HepG2 (cell line): Measurements from ENCODE around the gene PARN. TPM values are rescaled to one million over a fixed set of nuclear protein-coding genes. Genes with fewer than 3 reads are reported as not detected.

Experiments
- AKAP8 ChIP-seq: sonication (generic); formaldehyde crosslinking; IDR thresholded peaks from 2 replicates; pipeline ENCODE4 v1.5.1; 2020; ENCODE audit warnings: mild to moderate bottlenecking, missing genetic modification reagents
- ARNTL ChIP-seq: sonication (generic); formaldehyde crosslinking; IDR thresholded peaks from 2 replicates; pipeline ENCODE4 v1.4.0; 2020; ENCODE audit warnings: mild to moderate bottlenecking, missing genetic modification reagents
- CREM ChIP-seq, 2 experiments: sonication (generic) in 1 of 2; formaldehyde crosslinking in 1 of 2; IDR thresholded peaks; 2 replicates each; pipeline versions ENCODE4 v1.4.0 to v1.6.1; 2016 to 2020; ENCODE audit warnings: antibody characterized with exemption in 1 of 2, mild to moderate bottlenecking in 1 of 2, missing genetic modification reagents in 1 of 2
- FIP1L1 ChIP-seq: fragments of 200-400 bp; formaldehyde crosslinking; IDR thresholded peaks from 2 replicates; pipeline ENCODE4 v1.6.1; 2018; ENCODE audit warnings: low read depth, mild to moderate bottlenecking, low read length, moderate library complexity, borderline replicate concordance; ENCODE audit not compliant: insufficient read depth
- GTF3A ChIP-seq: sonication (generic); formaldehyde crosslinking; conservative IDR thresholded peaks from 2 replicates; pipeline ENCODE4 v1.4.0; 2020; ENCODE audit warnings: mild to moderate bottlenecking, missing genetic modification reagents
- HMG20B ChIP-seq: conservative IDR thresholded peaks from 2 replicates; pipeline ENCODE4 v1.6.1; 2016; ENCODE audit warnings: missing genetic modification reagents, missing compliant biosample characterization
- HNRNPH1 ChIP-seq: fragments of 200-400 bp; formaldehyde crosslinking; optimal IDR thresholded peaks from 2 replicates; pipeline ENCODE3; 2017; ENCODE audit warnings: mild to moderate bottlenecking, low read depth, low read length
- KDM3A ChIP-seq: IDR thresholded peaks from 2 replicates; pipeline ENCODE4 v1.6.1; 2018; ENCODE audit warnings: low read depth, missing compliant biosample characterization
- KDM4B ChIP-seq: sonication (generic); formaldehyde crosslinking; IDR thresholded peaks from 2 replicates; pipeline ENCODE4 v1.4.0; 2020; ENCODE audit warnings: missing genetic modification reagents
- MLX ChIP-seq: IDR thresholded peaks from 2 replicates; pipeline ENCODE4 v1.6.1; 2016
- NCOA5 ChIP-seq: sonication (generic); formaldehyde crosslinking; IDR thresholded peaks from 2 replicates; pipeline ENCODE4 v1.4.0; 2020; ENCODE audit warnings: missing genetic modification reagents
- NFIC ChIP-seq: IDR thresholded peaks from 2 replicates; pipeline ENCODE4 v1.6.1; 2012; ENCODE audit warnings: mild to moderate bottlenecking, low read length, inconsistent platforms
- PAX8 ChIP-seq: sonication (generic); formaldehyde crosslinking; IDR thresholded peaks from 2 replicates; pipeline ENCODE4 v1.8.0; 2022; ENCODE audit warnings: mild to moderate bottlenecking, missing genetic modification reagents, borderline replicate concordance
- PLRG1 ChIP-seq: fragments of 450-650 bp; conservative IDR thresholded peaks from 2 replicates; pipeline ENCODE4 v1.6.1; 2016
- RARG ChIP-seq: sonication (generic); formaldehyde crosslinking; IDR thresholded peaks from 2 replicates; pipeline ENCODE4 v1.4.0; 2020; ENCODE audit warnings: low read depth, mild to moderate bottlenecking, missing genetic modification reagents
- RORA ChIP-seq: sonication (generic); formaldehyde crosslinking; IDR thresholded peaks from 2 replicates; pipeline ENCODE4 v1.5.0; 2020; ENCODE audit warnings: mild to moderate bottlenecking, missing genetic modification reagents, moderate library complexity
- TP53 ChIP-seq: sonication (generic); formaldehyde crosslinking; conservative IDR thresholded peaks from 2 replicates; pipeline ENCODE4 v1.4.0; 2020; ENCODE audit warnings: missing genetic modification reagents
- TRIM22 ChIP-seq: fragments of 450-650 bp; IDR thresholded peaks from 2 replicates; pipeline ENCODE4 v1.6.1; 2017
- ZBTB38 ChIP-seq: sonication (generic); formaldehyde crosslinking; IDR thresholded peaks from 2 replicates; pipeline ENCODE4 v1.5.1; 2020; ENCODE audit warnings: mild to moderate bottlenecking, missing genetic modification reagents
- ZFP90 ChIP-seq: sonication (generic); formaldehyde crosslinking; IDR thresholded peaks from 2 replicates; pipeline ENCODE4 v1.8.0; 2022; ENCODE audit warnings: missing genetic modification reagents, mild to moderate bottlenecking, inconsistent platforms, borderline replicate concordance
- ZNF17 ChIP-seq: sonication (generic); formaldehyde crosslinking; IDR thresholded peaks from 2 replicates; pipeline ENCODE4 v1.5.0; 2020; ENCODE audit warnings: mild to moderate bottlenecking, missing genetic modification reagents
- ZNF30 ChIP-seq: sonication (generic); formaldehyde crosslinking; IDR thresholded peaks from 2 replicates; pipeline ENCODE4 v1.5.0; 2020; ENCODE audit warnings: mild to moderate bottlenecking, missing genetic modification reagents
- ZNF619 ChIP-seq: sonication (generic); formaldehyde crosslinking; IDR thresholded peaks from 2 replicates; pipeline ENCODE4 v1.4.0; 2020; ENCODE audit warnings: mild to moderate bottlenecking, missing genetic modification reagents
- ZNF674 ChIP-seq: sonication (generic); formaldehyde crosslinking; IDR thresholded peaks from 2 replicates; pipeline ENCODE4 v1.5.0; 2020; ENCODE audit warnings: low read depth, mild to moderate bottlenecking, missing genetic modification reagents
- ZNF710 ChIP-seq: sonication (generic); formaldehyde crosslinking; IDR thresholded peaks from 2 replicates; pipeline ENCODE4 v1.5.0; 2020; ENCODE audit warnings: mild to moderate bottlenecking, missing genetic modification reagents, borderline replicate concordance
- ZNF800 ChIP-seq: sonication (generic); formaldehyde crosslinking; IDR thresholded peaks from 2 replicates; pipeline ENCODE4 v1.4.0; 2020; ENCODE audit warnings: missing genetic modification reagents
- polyA plus RNA-seq, 8 experiments: library from polyadenylated mRNA; depleted of rRNA in 3 of 8; stranded (reverse) in 7 of 8; unstranded in 1 of 8; fragments of >200 nt; fragmentation: Illumina TruSeq in 4 of 8; extraction: Trizol in 4 of 8; gene quantifications; 2 replicates each; pipeline versions ENCODE4 v1.2.1 to v1.2.3, GENCODE V29; 2011 to 2016; ENCODE audit warnings: low read depth in 4 of 8, missing spikeins in 1 of 8, mixed read lengths in 1 of 8; ENCODE audit not compliant: insufficient read depth in 1 of 8
- total RNA-seq, 5 experiments: library from RNA; depleted of rRNA; stranded (reverse); fragments of >200 nt; fragmentation: Illumina TruSeq; extraction: Trizol; gene quantifications; 2 replicates each; pipeline ENCODE4 v1.2.3, GENCODE V29; 2016; ENCODE audit warnings: low read depth in 1 of 5

The PARN gene
- total and polyA plus RNA-seq, 2 of the 13 experiments (the other 11 are each of a cell fraction or from before 2014, with no cell fraction given): 13.3 to 47.6 TPM

- TF ChIP-seq ZNF710 (CRISPR knock-in tag) (no peak), GTF3A (no peak), ZNF619 (CRISPR knock-in tag) (no peak), NCOA5 (CRISPR knock-in tag) (0 out of 2 replicates have a peak, but pooled peaks have one; percentile 27), ARNTL (no peak; the same call in 1 of the 2 replicates), ZNF800 (CRISPR knock-in tag) (no peak), NFIC (no peak), ZNF17 (CRISPR knock-in tag) (no peak), KDM4B (no peak), TP53 (CRISPR knock-in tag) (no peak), MLX (CRISPR knock-in tag) (no peak), ZFP90 (CRISPR knock-in tag) (no peak), CREM (IDR thresholded peaks at IDR 0.05) (no peak), CREM (CRISPR knock-in tag; IDR thresholded peaks at IDR 0.05) (no peak), HMG20B (CRISPR knock-in tag) (no peak), KDM3A (CRISPR knock-in tag) (no peak), ZNF674 (no peak), PAX8 (0 out of 2 replicates have a peak, but pooled peaks have one; percentile 35), FIP1L1 (no peak), PLRG1 (no peak), ZNF30 (peak; percentile 86; the same call in 1 of the 2 replicates), ZBTB38 (CRISPR knock-in tag) (0 out of 2 replicates have a peak, but pooled peaks have one; percentile 47), TRIM22 (no peak), HNRNPH1 (no peak), AKAP8 (CRISPR knock-in tag) (0 out of 2 replicates have a peak, but pooled peaks have one; percentile 45), RORA (no peak), RARG (CRISPR knock-in tag) (no peak)
These were observed 144.1 kb downstream of the PARN start (continued) for GRCh38 chr16:14485811-14486519.
